Transverse colon (tissue), 1 donor: ENCODE results near the gene TRPV2.

Experiments used
- EP300 ChIP-seq: sonication (generic); formaldehyde crosslinking; IDR thresholded peaks from one replicate; pipeline ENCODE4 v1.6.1; 2017; ENCODE audit warnings: antibody characterized with exemption, low read depth
- POLR2A ChIP-seq: fragments of 450-650 bp; IDR thresholded peaks from one replicate; pipeline ENCODE4 v1.6.1; 2016; ENCODE audit warnings: antibody characterized with exemption, mild to moderate bottlenecking, moderate library complexity

DNA sequence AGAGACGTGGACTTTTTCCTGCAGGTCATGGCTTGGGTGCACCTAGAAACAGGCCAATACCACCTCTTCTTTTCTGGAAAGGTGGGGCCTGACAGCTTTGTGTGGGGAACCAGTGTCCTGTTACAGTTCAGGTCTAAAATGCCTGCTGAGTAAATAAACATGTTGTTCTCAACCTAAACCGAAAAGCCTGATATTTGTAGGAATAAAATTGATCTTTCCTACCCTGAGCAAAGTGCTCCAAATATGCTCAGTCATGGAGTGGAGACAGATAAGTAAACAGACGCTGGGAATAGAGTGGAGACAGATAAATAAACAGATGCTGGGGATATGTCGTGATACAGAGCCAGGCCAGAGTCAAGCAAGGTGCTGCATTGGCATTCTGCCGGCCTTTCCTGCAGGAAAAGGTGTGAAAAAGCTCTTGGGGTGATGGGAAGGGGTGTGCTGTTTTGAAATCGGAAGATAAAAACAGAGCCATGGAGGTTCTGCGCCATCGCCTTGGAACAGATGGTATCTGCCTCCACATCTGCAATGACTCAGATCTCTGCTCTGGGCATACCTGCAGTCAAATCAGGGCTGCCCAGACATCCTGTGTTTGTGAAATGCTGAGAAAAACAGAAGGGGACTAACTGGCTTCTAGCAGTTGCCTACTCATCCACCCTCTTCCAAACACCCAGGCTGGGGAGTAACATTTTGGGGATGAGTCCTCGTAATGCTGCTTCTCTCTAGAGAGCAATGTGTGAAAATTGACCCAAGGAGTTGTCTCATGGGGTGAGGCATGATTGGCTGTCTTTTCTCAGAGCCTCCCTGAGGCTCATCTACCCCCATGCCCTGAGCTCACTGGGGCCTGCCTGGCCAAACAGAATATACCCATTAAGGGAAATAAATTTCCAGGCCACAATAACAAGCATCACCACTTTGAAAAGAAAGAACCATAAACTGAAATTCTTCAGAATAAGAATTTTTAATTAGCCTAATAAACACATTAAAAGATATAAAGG is 16.8 kb upstream of the TRPV2 start:
- TF ChIP-seq POLR2A: no peak
- no peak for TF ChIP-seq EP300
